ENCODE measurements around the gene RAB6B.

DNA sequence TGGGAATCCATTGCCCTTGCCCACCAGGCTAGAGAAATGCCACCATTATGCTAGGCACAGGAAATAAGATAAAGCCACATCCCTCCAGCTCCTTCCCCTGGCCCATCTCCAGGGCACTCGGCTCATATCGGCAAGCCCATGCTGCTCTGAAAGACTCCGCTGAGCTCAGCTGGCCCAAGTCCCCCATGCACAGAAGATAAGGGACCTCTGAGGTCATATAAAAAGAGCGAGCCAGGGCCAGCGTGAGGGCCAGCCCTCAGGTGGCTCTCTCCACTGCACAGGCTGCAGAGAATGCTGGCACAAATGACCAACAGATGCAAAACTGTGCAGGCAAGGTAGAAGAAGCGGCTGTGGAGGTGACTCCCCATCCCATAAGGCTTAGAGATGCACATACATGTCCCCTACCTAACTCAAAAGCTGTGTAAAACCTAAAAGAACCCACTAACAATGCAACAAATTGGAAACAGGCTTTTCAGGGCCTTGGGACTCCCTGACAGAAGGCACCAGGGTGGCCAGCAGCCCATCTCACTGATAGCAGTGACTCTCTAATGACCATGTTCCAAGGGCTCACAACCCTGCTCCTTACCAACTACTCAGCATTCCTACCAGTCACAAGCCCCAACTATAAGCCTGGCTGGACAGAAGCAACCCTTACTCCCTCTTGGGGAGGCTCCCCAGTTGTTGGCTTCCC is 3.0 kb downstream of the RAB6B start:
- no peak for TF ChIP-seq POLR2AphosphoS5 (IDR thresholded peaks at IDR 0.05; ENCODE audit: low read depth, low read length)
- TF ChIP-seq, protein P1, sequence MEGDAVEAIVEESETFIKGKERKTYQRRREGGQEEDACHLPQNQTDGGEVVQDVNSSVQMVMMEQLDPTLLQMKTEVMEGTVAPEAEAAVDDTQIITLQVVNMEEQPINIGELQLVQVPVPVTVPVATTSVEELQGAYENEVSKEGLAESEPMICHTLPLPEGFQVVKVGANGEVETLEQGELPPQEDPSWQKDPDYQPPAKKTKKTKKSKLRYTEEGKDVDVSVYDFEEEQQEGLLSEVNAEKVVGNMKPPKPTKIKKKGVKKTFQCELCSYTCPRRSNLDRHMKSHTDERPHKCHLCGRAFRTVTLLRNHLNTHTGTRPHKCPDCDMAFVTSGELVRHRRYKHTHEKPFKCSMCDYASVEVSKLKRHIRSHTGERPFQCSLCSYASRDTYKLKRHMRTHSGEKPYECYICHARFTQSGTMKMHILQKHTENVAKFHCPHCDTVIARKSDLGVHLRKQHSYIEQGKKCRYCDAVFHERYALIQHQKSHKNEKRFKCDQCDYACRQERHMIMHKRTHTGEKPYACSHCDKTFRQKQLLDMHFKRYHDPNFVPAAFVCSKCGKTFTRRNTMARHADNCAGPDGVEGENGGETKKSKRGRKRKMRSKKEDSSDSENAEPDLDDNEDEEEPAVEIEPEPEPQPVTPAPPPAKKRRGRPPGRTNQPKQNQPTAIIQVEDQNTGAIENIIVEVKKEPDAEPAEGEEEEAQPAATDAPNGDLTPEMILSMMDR (IDR thresholded peaks at IDR 0.05 in 2 of 3, conservative IDR thresholded peaks at IDR 0.05 in 1 of 3; ENCODE audit: borderline replicate concordance in 1 of 3, insufficient read depth in 1 of 3, low read depth in 2 of 3, low read length in 2 of 3): no peak
- no peak for TF ChIP-seq EZH2 (IDR thresholded peaks at IDR 0.05)
- no peak for TF ChIP-seq ZFX (IDR thresholded peaks at IDR 0.05)
- no peak for TF ChIP-seq POLR2A (IDR thresholded peaks at IDR 0.05; ENCODE audit: borderline replicate concordance, extremely low read depth, insufficient read depth, insufficient read length)
- no peak for TF ChIP-seq YY1 (IDR thresholded peaks at IDR 0.05; ENCODE audit: extremely low read depth, insufficient replicate concordance, low read depth, low read length)
- no peak for TF ChIP-seq SRF (IDR thresholded peaks at IDR 0.05; ENCODE audit: low read depth)
- TF ChIP-seq EZH2phosphoT487 (IDR thresholded peaks at IDR 0.05; ENCODE audit: borderline replicate concordance): no peak
- no peak for TF ChIP-seq CEBPB (IDR thresholded peaks at IDR 0.05; ENCODE audit: low read depth)
- TF ChIP-seq CBX3 (IDR thresholded peaks at IDR 0.05; ENCODE audit: low read depth): no peak
- no peak for TF ChIP-seq EGR1 (IDR thresholded peaks at IDR 0.05; ENCODE audit: low read depth)
- TF ChIP-seq, protein P2, sequence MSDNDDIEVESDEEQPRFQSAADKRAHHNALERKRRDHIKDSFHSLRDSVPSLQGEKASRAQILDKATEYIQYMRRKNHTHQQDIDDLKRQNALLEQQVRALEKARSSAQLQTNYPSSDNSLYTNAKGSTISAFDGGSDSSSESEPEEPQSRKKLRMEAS (IDR thresholded peaks at IDR 0.05): no peak

Data from HCT116 (cell line).